ENCODE results near the gene OPTN. TPM values are rescaled to one million over a fixed set of nuclear protein-coding genes. Genes with fewer than 3 reads are reported as not detected.

OPTN gene
- total RNA-seq, 3 donors from 2014 or later (not counting 1 experiment from before 2014, with no cell fraction given): 140 to 177 (median 161) TPM

DNA sequence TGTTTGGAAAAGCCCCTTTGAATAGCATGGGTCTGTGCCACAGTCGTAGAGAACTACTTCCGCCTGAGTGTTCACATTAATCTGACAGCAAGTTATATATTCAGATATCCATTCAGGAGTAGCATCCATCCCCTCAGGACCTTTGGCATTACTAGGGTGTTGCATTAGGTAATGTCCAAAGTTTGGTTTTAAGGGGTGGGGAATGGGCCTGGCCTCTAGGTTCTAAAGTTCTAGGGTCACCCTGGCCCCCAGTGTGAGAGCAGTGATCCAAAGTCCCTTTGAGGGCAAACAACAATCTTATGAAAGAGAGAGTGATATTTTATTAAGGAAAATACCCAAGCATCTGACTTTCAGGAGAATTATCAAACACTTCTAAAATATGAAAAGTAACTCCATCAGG, 73.7 kb downstream of the OPTN start:
- Mint-ChIP-seq H3K4me1 (no peaks in the 10 kb centered on the region), H3K4me3 (no peak overlapping the region), H3K9me3 (no peaks in the 10 kb centered on the region), H3K36me3 (no peaks in the 10 kb centered on the region), H3K27me3 (ENCODE audit: low read depth in 2 of 2) (no peaks in the 10 kb centered on the region), H3K27ac (no peak overlapping the region)
- H3K4me3 ChIP-seq (ENCODE audit: low read length): no peak overlapping the region
- no peaks in the 10 kb centered on the region for H3K36me3 ChIP-seq (ENCODE audit: control insufficient read depth, insufficient read depth, low read length)
- 100% methylated on average over 2 of the region's 2 CpGs for WGBS (ENCODE audit: insufficient coverage)
- H3K27ac ChIP-seq (ENCODE audit: low read length): no peak overlapping the region
- H3K27me3 ChIP-seq (ENCODE audit: control insufficient read depth, insufficient read depth, low read length): no peaks in the 10 kb centered on the region
- H3K9me3 ChIP-seq (ENCODE audit: control insufficient read depth, insufficient read depth, low read length): no peaks in the 10 kb centered on the region
- TF ChIP-seq, protein P1, sequence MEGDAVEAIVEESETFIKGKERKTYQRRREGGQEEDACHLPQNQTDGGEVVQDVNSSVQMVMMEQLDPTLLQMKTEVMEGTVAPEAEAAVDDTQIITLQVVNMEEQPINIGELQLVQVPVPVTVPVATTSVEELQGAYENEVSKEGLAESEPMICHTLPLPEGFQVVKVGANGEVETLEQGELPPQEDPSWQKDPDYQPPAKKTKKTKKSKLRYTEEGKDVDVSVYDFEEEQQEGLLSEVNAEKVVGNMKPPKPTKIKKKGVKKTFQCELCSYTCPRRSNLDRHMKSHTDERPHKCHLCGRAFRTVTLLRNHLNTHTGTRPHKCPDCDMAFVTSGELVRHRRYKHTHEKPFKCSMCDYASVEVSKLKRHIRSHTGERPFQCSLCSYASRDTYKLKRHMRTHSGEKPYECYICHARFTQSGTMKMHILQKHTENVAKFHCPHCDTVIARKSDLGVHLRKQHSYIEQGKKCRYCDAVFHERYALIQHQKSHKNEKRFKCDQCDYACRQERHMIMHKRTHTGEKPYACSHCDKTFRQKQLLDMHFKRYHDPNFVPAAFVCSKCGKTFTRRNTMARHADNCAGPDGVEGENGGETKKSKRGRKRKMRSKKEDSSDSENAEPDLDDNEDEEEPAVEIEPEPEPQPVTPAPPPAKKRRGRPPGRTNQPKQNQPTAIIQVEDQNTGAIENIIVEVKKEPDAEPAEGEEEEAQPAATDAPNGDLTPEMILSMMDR (IDR thresholded peaks at IDR 0.05): no peak
- H3K4me1 ChIP-seq (ENCODE audit: control insufficient read depth, insufficient read depth, low read length): no peaks in the 10 kb centered on the region
- DNase-seq (no peak), ATAC-seq (no peak)
- intact Hi-C loops (cut with micrococcal nuclease): no loop called here

DNA sequence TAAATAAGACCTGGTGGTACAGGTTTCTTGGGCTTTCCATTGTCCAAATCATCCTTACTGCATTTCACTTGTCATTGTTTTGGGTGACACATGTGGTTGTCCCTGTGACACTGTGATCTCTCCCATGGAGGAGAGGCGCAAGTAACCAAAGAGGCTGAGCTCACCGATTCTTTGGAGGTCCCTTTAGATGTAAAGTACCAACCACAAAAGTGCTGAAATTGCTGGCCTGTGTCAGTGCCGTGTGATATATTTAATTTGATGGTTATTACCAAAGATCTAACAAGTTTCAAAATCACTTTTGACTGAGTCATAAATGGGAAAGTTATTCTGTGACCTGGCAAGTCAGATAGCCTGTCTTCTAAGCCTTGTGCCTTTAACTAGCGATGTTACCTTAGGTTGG, 80.8 kb downstream of the OPTN start:
- intact Hi-C loops (cut with micrococcal nuclease): no loop called here
- H3K4me3 ChIP-seq (ENCODE audit: low read length): no peak overlapping the region
- TF ChIP-seq, protein P1 (IDR thresholded peaks at IDR 0.05): no peak
- 84% methylated on average over 3 of the region's 4 CpGs for WGBS (ENCODE audit: insufficient coverage)
- no peaks in the 10 kb centered on the region for H3K4me1 ChIP-seq (ENCODE audit: control insufficient read depth, insufficient read depth, low read length)
- no peaks in the 10 kb centered on the region for H3K9me3 ChIP-seq (ENCODE audit: control insufficient read depth, insufficient read depth, low read length)
- H3K4me1 Mint-ChIP-seq: no peaks in the 10 kb centered on the region
- no peaks in the 10 kb centered on the region for H3K27me3 ChIP-seq (ENCODE audit: control insufficient read depth, insufficient read depth, low read length)
- no peak overlapping the region for H3K27ac ChIP-seq (ENCODE audit: low read length)
- H3K9me3 Mint-ChIP-seq: no peaks in the 10 kb centered on the region
- no peaks in the 10 kb centered on the region for H3K36me3 ChIP-seq (ENCODE audit: control insufficient read depth, insufficient read depth, low read length)
- ATAC-seq (no peak), DNase-seq (no peak)
- H3K27ac Mint-ChIP-seq: no peak overlapping the region
- no peak overlapping the region for H3K4me3 Mint-ChIP-seq
- H3K36me3 Mint-ChIP-seq: no peaks in the 10 kb centered on the region
- H3K27me3 Mint-ChIP-seq (ENCODE audit: low read depth in 2 of 2): no peaks in the 10 kb centered on the region

DNA sequence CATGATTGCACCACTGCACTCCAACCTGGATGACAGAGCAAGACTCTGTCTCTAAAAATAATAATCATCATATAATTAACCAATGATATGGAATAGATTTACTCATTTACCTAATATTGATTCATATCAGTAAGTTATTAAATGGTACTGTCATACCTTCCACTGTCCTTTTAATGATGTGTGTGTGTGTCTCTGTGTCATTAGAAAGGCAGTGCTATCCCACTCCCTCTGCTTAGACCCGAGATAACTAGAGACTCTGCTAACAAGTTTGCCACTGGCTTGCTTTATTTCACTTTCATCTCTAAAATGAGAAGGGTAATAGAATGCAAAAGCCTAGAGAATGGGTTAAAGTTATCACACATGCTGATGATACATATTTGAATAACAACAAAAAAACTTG, 82.5 kb downstream of the OPTN start:
- no peak for ATAC-seq
- intact Hi-C loops (cut with micrococcal nuclease): no loop called here
- Histone ChIP-seq H3K36me3 (ENCODE audit: control insufficient read depth, insufficient read depth, low read length) (no peaks in the 10 kb centered on the region), H3K27me3 (ENCODE audit: control insufficient read depth, insufficient read depth, low read length) (no peaks in the 10 kb centered on the region), H3K27ac (ENCODE audit: low read length) (no peak overlapping the region), H3K9me3 (ENCODE audit: control insufficient read depth, insufficient read depth, low read length) (no peaks in the 10 kb centered on the region), H3K4me1 (ENCODE audit: control insufficient read depth, insufficient read depth, low read length) (no peaks in the 10 kb centered on the region), H3K4me3 (ENCODE audit: low read length) (no peak overlapping the region)
- H3K4me3 Mint-ChIP-seq: no peak overlapping the region
- WGBS (ENCODE audit: insufficient coverage): no CpG with 5 or more reads among the region's 1 CpG
- TF ChIP-seq, protein P1 (IDR thresholded peaks at IDR 0.05): no peak
- H3K27ac Mint-ChIP-seq: no peak overlapping the region
- H3K36me3 Mint-ChIP-seq: no peaks in the 10 kb centered on the region
- no peaks in the 10 kb centered on the region for H3K9me3 Mint-ChIP-seq
- H3K27me3 Mint-ChIP-seq (ENCODE audit: low read depth in 2 of 2): no peaks in the 10 kb centered on the region
- no peaks in the 10 kb centered on the region for H3K4me1 Mint-ChIP-seq
- DNase-seq: no peak

DNA sequence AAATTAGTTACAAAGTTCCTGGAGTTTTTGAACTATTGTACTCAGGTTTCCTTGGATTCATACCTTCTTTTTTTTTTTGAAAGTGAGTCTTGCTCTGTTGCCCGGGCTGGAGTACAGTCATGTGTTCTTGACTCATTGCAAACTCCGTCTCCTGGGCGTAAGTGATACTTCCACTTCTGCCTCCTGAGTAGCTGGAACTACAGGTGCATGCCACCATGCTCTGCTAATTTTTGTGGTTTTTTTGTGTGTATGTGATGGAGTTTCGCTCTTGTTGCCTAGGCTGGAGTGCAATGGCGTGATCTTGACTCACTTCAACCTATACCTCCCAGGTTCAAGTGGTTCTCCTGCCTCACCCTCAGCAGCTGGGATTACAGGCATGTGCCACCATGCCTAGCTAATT, 83.7 kb downstream of the OPTN start:
- H3K27ac ChIP-seq (ENCODE audit: low read length): no peak overlapping the region
- H3K27me3 ChIP-seq (ENCODE audit: control insufficient read depth, insufficient read depth, low read length): no peaks in the 10 kb centered on the region
- intact Hi-C loops (cut with micrococcal nuclease): no loop called here
- no peaks in the 10 kb centered on the region for H3K9me3 ChIP-seq (ENCODE audit: control insufficient read depth, insufficient read depth, low read length)
- Mint-ChIP-seq H3K4me3 (no peak overlapping the region), H3K27me3 (ENCODE audit: low read depth in 2 of 2) (no peaks in the 10 kb centered on the region), H3K4me1 (no peaks in the 10 kb centered on the region), H3K36me3 (no peaks in the 10 kb centered on the region), H3K27ac (no peak overlapping the region), H3K9me3 (no peaks in the 10 kb centered on the region)
- no peak overlapping the region for H3K4me3 ChIP-seq (ENCODE audit: low read length)
- ATAC-seq: no peak
- TF ChIP-seq, protein P1 (IDR thresholded peaks at IDR 0.05): no peak
- 64% methylated on average over 5 of the region's 5 CpGs for WGBS (ENCODE audit: insufficient coverage)
- no peaks in the 10 kb centered on the region for H3K36me3 ChIP-seq (ENCODE audit: control insufficient read depth, insufficient read depth, low read length)
- H3K4me1 ChIP-seq (ENCODE audit: control insufficient read depth, insufficient read depth, low read length): no peaks in the 10 kb centered on the region
- DNase-seq: no peak

Data from natural killer cell (primary cell).